C4-2B (cell line): ENCODE data around the gene APH1B.

ENCODE experiments used
- H3K27ac ChIP-seq: fragments of 450-650 bp; 2 replicates; pipeline ENCODE4 v1.5.1; 2017
- CTCF ChIP-seq: fragments of 450-650 bp; conservative IDR thresholded peaks from 2 replicates; pipeline ENCODE4 v1.5.1; 2017; ENCODE audit warnings: mild to moderate bottlenecking
- ZFX ChIP-seq: fragments of 450-650 bp; IDR thresholded peaks from 2 replicates; pipeline ENCODE4 v1.6.1; 2017

The APH1B gene

GRCh38 chr15:63331456-63331855 is 54.1 kb downstream of the APH1B start:
- H3K27ac ChIP-seq, result no peak overlapping the region
- TF ChIP-seq CTCF (no peak), ZFX (no peak)

- no peak overlapping the region for H3K27ac ChIP-seq
- TF ChIP-seq ZFX (no peak), CTCF (no peak)
These were observed 55.1 kb downstream of the APH1B start for GRCh38 chr15:63332367-63333124.

GRCh38 chr15:63334821-63335220 is 57.4 kb downstream of the APH1B start:
- TF ChIP-seq ZFX, result no peak

GRCh38 chr15:63335543-63336240 is 58.3 kb downstream of the APH1B start:
- H3K27ac ChIP-seq, result no peak overlapping the region
- TF ChIP-seq CTCF (no peak), ZFX (no peak)

More at GRCh38 chr15:63334821-63335220, 57.4 kb downstream of the APH1B start:
- H3K27ac ChIP-seq, result no peak overlapping the region

GRCh38 chr15:63337046-63337445 is 59.6 kb downstream of the APH1B start:
- TF ChIP-seq ZFX, result no peak
- no peak for TF ChIP-seq CTCF
- H3K27ac ChIP-seq, result no peak overlapping the region

- no peak for TF ChIP-seq CTCF
- no peak for TF ChIP-seq ZFX
- no peak overlapping the region for H3K27ac ChIP-seq
These were observed 60.8 kb downstream of the APH1B start for GRCh38 chr15:63338170-63338569.

- TF ChIP-seq CTCF (no peak), ZFX (no peak)
- H3K27ac ChIP-seq, result no peak overlapping the region
These were observed 61.8 kb downstream of the APH1B start for GRCh38 chr15:63339006-63339766.
